GM12878 (cell line): ENCODE measurements around the gene RPS8. TPM values are rescaled to one million over a fixed set of nuclear protein-coding genes. Genes with fewer than 3 reads are reported as not detected.

Experiments
- ATAC-seq: fragments of 200-7000 bp; cut with Tn5 transposase; 3 replicates; pipeline ENCODE4 v1.9.1; 2020; ENCODE audit warnings: mild to moderate bottlenecking, moderate library complexity
- BruUV-seq: library from RNA; stranded (reverse); fragments of 400-500 nt; replicated peaks from 2 replicates; lab custom pipeline; 2021; lab: Mats Ljungman, UMichigan
- CTCF ChIA-PET: fragments of 300-600 bp; sonication (Branson Sonifier 250); formaldehyde crosslinking; extraction: SDS; loops from one replicate; lab custom pipeline; 2021; ENCODE audit warnings: inconsistent platforms; lab: Yijun Ruan, JAX
- POLR2A ChIA-PET: fragments of 350-600 bp; formaldehyde crosslinking; extraction: SDS; loops from one replicate; lab custom pipeline; 2021; ENCODE audit warnings: inconsistent platforms; lab: Charles Lee
- RAD21 ChIA-PET: fragments of 300-600 bp; sonication (Branson Sonifier 250); formaldehyde crosslinking; loops from one replicate; lab custom pipeline; 2023; ENCODE audit warnings: antibody characterized with exemption; ENCODE audit not compliant: unreplicated experiment; lab: Charles Lee
- SMC1A ChIA-PET: fragments of 300-600 bp; sonication (Branson Sonifier 250); formaldehyde crosslinking; loops from one replicate; lab custom pipeline; 2023; ENCODE audit not compliant: unreplicated experiment, uncharacterized antibody; lab: Charles Lee
- DNase-seq: peaks from one replicate; pipeline ENCODE4 v3.0.0-alpha.2; 2011; ENCODE audit warnings: low read depth, low spot score
- FAIRE-seq: peaks from 3 replicates; lab custom pipeline; 2011; peaks lifted over from hg19 to GRCh38; lab: Jason Lieb, UNC
- H2AFZ ChIP-seq: 2 replicates; pipeline ENCODE4 v1.6.0; 2011; ENCODE audit warnings: low read depth, low read length, control low read depth; ENCODE audit not compliant: control insufficient read depth
- H3K27ac ChIP-seq: 2 replicates; pipeline ENCODE4 v1.5.1; 2011; ENCODE audit warnings: control low read depth; ENCODE audit not compliant: control insufficient read depth, insufficient read depth
- H3K27me3 ChIP-seq, 2 experiments: replicated peaks in 1 of 2; 2 replicates each; pipeline versions ENCODE4 v1.6.0 to v1.6.1; 2011; ENCODE audit warnings: low read length in 1 of 2; ENCODE audit not compliant: control insufficient read depth in 2 of 2, insufficient read depth in 2 of 2
- H3K36me3 ChIP-seq, 2 experiments: 2 replicates each; pipeline ENCODE4 v1.5.1; 2011; ENCODE audit warnings: low read length in 1 of 2; ENCODE audit not compliant: control insufficient read depth in 2 of 2, insufficient read depth in 2 of 2
- H3K4me1 ChIP-seq: 2 replicates; pipeline ENCODE4 v1.6.1; 2011; ENCODE audit warnings: mild to moderate bottlenecking, low read length, moderate library complexity, mixed read lengths; ENCODE audit not compliant: control insufficient read depth, insufficient read depth
- H3K4me2 ChIP-seq: 2 replicates; pipeline ENCODE4 v1.6.0; 2011; ENCODE audit warnings: control low read depth; ENCODE audit not compliant: control insufficient read depth, insufficient read depth
- H3K4me3 ChIP-seq: fragments of 200-600 bp; sonication (generic); 2 replicates; pipeline ENCODE4 v1.5.1; 2016
- H3K79me2 ChIP-seq: 2 replicates; pipeline ENCODE4 v1.6.0; 2011; ENCODE audit warnings: low read length; ENCODE audit not compliant: control insufficient read depth, insufficient read depth
- H3K9ac ChIP-seq: 2 replicates; pipeline ENCODE4 v1.8.0; 2011; ENCODE audit warnings: low read length, control low read depth, mixed read lengths; ENCODE audit not compliant: control insufficient read depth, insufficient read depth
- H3K9me3 ChIP-seq: replicated peaks from 3 replicates; pipeline ENCODE4 v1.5.1; 2011; ENCODE audit warnings: mild to moderate bottlenecking, low read length; ENCODE audit not compliant: control insufficient read depth, insufficient read depth
- H4K20me1 ChIP-seq: 2 replicates; pipeline ENCODE4 v1.6.0; 2011; ENCODE audit not compliant: control insufficient read depth, insufficient read depth
- BHLHE40 ChIP-seq, 2 experiments: fragments of 450-650 bp in 1 of 2; IDR thresholded peaks; 2 replicates each; pipeline ENCODE4 v1.6.1; 2011 to 2017; ENCODE audit warnings: low read depth in 2 of 2, borderline replicate concordance in 1 of 2, improper control_type of control experiment in 1 of 2, low read length in 1 of 2, mild to moderate bottlenecking in 1 of 2
- NFYB ChIP-seq: IDR thresholded peaks from 2 replicates; pipeline ENCODE4 v1.6.1; 2011; ENCODE audit warnings: low read depth, mild to moderate bottlenecking, low read length, improper control_type of control experiment, moderate library complexity; ENCODE audit not compliant: insufficient read depth
- NKRF ChIP-seq: fragments of 450-650 bp; conservative IDR thresholded peaks from 2 replicates; pipeline ENCODE4 v1.6.1; 2017; ENCODE audit warnings: mild to moderate bottlenecking, moderate library complexity
- PRDM15 ChIP-seq: fragments of 450-650 bp; formaldehyde crosslinking; IDR thresholded peaks from 2 replicates; pipeline ENCODE4 v1.4.0; 2020; ENCODE audit warnings: mild to moderate bottlenecking, moderate library complexity
- RAD51 ChIP-seq: fragments of 450-650 bp; IDR thresholded peaks from 2 replicates; pipeline ENCODE4 v1.6.1; 2016; ENCODE audit warnings: moderate library complexity, mild to moderate bottlenecking, inconsistent platforms
- RFX5 ChIP-seq: IDR thresholded peaks from 2 replicates; pipeline ENCODE4 v1.6.1; 2011; ENCODE audit warnings: low read depth, low read length, improper control_type of control experiment
- SMARCA5 ChIP-seq: fragments of 450-650 bp; IDR thresholded peaks from 2 replicates; pipeline ENCODE4 v1.6.1; 2017; ENCODE audit warnings: mild to moderate bottlenecking
- ZNF207 ChIP-seq: fragments of 450-650 bp; IDR thresholded peaks from 2 replicates; pipeline ENCODE4 v1.6.1; 2014; ENCODE audit warnings: antibody characterized with exemption, mild to moderate bottlenecking, borderline replicate concordance
- WGBS: methylation state at CpG from one replicate; pipeline ENCODE4 v1.1.6; 2016; ENCODE audit warnings: low lambda C conversion rate; ENCODE audit not compliant: insufficient replicate concordance, insufficient coverage; ENCODE audit errors: missing lambda C conversion rate; 5-methylcytosine and 5-hydroxymethylcytosine counted together
- in situ Hi-C: fragments of 300-500 bp; cut with MboI; formaldehyde crosslinking; loops from 9 replicates; pipeline ENCODE4 v1.14.3; 2018; ENCODE audit warnings: mixed read lengths
- intact Hi-C: fragments of 100-400 bp; cut with micrococcal nuclease; formaldehyde crosslinking; loops from one replicate; pipeline ENCODE4 v1.14.2; 2022; ENCODE audit not compliant: unreplicated experiment
- polyA plus RNA-seq, 11 experiments: library from polyadenylated mRNA; depleted of rRNA in 4 of 11; unstranded in 6 of 11; stranded (reverse) in 5 of 11; fragments of >200 nt; fragmentation: Nextera tagmentation in 4 of 11; fragmentation: Illumina TruSeq in 1 of 11; extraction: Ambion mirVana in 4 of 11; extraction: Trizol in 1 of 11; gene quantifications; 1 replicate in 1 of 11; 2 replicates in 10 of 11; pipeline versions ENCODE4 v1.2.1 to v1.2.3, GENCODE V29; 2011 to 2016; ENCODE audit warnings: inconsistent platforms in 2 of 11, missing spikeins in 2 of 11, low read depth in 1 of 11
- total RNA-seq, 4 experiments: library from RNA; depleted of rRNA in 3 of 4; stranded (reverse); fragments of >200 nt in 3 of 4; fragmentation: Illumina TruSeq in 1 of 4; extraction: Trizol in 1 of 4; gene quantifications; 2 replicates each; pipeline versions ENCODE4 v1.2.1 to v1.2.3, GENCODE V29; 2013 to 2021
- TF ChIP-seq, protein P1 (sequence below): fragments of 450-650 bp; IDR thresholded peaks from 2 replicates; pipeline ENCODE4 v1.6.1; 2018; ENCODE audit warnings: borderline replicate concordance, mild to moderate bottlenecking; ENCODE audit not compliant: partially characterized antibody

The RPS8 gene
- total and polyA plus RNA-seq, 10 of the 15 experiments (the other 5 are each of a cell fraction or from before 2014, with no cell fraction given) = 1,296 to 3,461 (median 2,877) TPM

- TF ChIP-seq NKRF (peak; percentile 61), BHLHE40 (IDR thresholded peaks at IDR 0.05; ENCODE audit: borderline replicate concordance in 1 of 2, low read depth in 2 of 2, low read length in 1 of 2) (peak; percentile 64 to 87)
These were observed 10.9 kb downstream of the RPS8 start (continued) for GRCh38 chr1:44786138-44786840.

DNA sequence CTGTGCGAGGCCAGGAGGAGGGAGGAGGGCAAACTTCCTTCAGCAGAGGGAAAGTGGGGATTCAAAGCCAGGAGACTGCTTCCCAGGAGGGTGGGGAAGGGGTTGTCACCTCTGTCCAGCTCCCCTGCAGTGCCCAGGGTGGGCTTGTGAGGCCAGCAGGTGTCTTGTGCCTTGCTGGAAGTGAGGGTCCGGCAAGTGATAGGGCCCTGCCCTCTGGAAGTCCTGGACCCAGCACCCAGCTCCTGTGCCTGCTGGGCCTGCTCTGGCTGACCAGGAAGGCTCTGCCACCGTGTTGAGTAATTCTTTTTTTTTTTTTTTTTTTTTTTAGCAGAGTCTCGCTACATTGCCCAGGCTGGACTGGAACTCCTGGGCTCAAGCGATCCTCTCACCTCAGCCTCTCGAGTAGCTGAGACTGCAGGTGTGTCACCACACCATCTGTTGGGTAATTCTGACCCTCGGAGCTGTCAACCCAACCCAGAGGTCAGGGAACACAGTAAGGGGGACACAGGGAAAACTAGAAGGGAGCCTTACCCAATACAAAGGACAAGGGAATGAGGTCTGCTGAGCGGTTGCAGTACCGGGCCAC, 11.6 kb downstream of the RPS8 start:
- ChIA-PET SMC1A (interaction anchor here (0.7 to 2.5 kb wide), 4 partner anchors 12 to 513 kb away, joined by 3 to 12 read pairs (median 5); partner anchors contain the start of genes HECTD3, RPS8 and UROD), RAD21 (interaction anchor here (0.7 to 1.4 kb wide), 3 partner anchors 13 to 56 kb away, joined by 4 to 7 read pairs (median 4); partner anchors contain the start of genes PLK3 and RNU5D-1), POLR2A (interaction anchor here (0.5 to 2.4 kb wide), 5 partner anchors 11 to 804 kb away, joined by 3 to 9 read pairs (median 5); partner anchors contain the start of gene RPS8), CTCF (interaction anchor here (0.7 to 5.2 kb wide), 14 partner anchors 10 to 706 kb away, joined by 3 to 40 read pairs (median 3); partner anchors contain the start of genes HECTD3, PLK3, RNU5D-1 and RPS8)
- Histone ChIP-seq H3K36me3 (peaks cover 0 to 3% of the 10 kb centered on the region in 2 experiments; a peak in 1 of 4 replicates), H3K79me2 (no peaks in the 10 kb centered on the region; the same call in 1 of the 2 replicates), H3K27me3 (no peaks in the 10 kb centered on the region), H3K4me1 (peaks cover 30% of the 10 kb centered on the region), H3K4me3 (no peak overlapping the region), H3K9me3 (no peaks in the 10 kb centered on the region), H4K20me1 (no peaks in the 10 kb centered on the region), H3K27ac (no peak overlapping the region), H3K4me2 (peak overlapping the region; percentile 90), H2AFZ (peak overlapping the region; percentile 95), H3K9ac (peak overlapping the region; percentile 41; the same call in 1 of the 2 replicates)
- no TSS peak for BruUV-seq
- FAIRE-seq (no peak), DNase-seq (no peak), ATAC-seq (no peak)
- 83% methylated on average over 6 of the region's 9 CpGs for WGBS
- intact Hi-C loops = no loop called here
- in situ Hi-C loops = no loop called here
- TF ChIP-seq PRDM15 (CRISPR knock-in tag) (no peak), SMARCA5 (no peak), NFYB (no peak), ZNF207 (no peak), RAD51 (no peak), RFX5 (no peak)
- TF ChIP-seq, protein P1, sequence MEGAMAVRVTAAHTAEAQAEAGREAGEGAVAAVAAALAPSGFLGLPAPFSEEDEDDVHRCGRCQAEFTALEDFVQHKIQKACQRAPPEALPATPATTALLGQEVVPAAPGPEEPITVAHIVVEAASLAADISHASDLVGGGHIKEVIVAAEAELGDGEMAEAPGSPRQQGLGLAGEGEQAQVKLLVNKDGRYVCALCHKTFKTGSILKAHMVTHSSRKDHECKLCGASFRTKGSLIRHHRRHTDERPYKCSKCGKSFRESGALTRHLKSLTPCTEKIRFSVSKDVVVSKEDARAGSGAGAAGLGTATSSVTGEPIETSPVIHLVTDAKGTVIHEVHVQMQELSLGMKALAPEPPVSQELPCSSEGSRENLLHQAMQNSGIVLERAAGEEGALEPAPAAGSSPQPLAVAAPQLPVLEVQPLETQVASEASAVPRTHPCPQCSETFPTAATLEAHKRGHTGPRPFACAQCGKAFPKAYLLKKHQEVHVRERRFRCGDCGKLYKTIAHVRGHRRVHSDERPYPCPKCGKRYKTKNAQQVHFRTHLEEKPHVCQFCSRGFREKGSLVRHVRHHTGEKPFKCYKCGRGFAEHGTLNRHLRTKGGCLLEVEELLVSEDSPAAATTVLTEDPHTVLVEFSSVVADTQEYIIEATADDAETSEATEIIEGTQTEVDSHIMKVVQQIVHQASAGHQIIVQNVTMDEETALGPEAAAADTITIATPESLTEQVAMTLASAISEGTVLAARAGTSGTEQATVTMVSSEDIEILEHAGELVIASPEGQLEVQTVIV = no peak
